Esophagus muscularis mucosa (tissue), 4 donors: ENCODE measurements around the gene PSMD12. TPM values are rescaled to one million over a fixed set of nuclear protein-coding genes. Genes with fewer than 3 reads are reported as not detected.

Experiments used
- DNase-seq: peaks from one replicate; pipeline ENCODE4 v3.0.0-alpha.2; 2017; ENCODE audit errors: extremely low spot score
- H3K27ac ChIP-seq, 4 donors: fragments of 200-600 bp; sonication (generic); replicated peaks in 1 of 4; 1 replicate in 3 of 4; 2 replicates in 1 of 4; pipeline ENCODE4 v1.5.1; 2016 to 2019; ENCODE audit warnings: mild to moderate bottlenecking in 1 of 4
- H3K27me3 ChIP-seq, 4 donors: fragments of 200-600 bp; sonication (generic); one replicate each; pipeline versions ENCODE4 v1.5.1 to v1.6.0; 2016 to 2019
- H3K36me3 ChIP-seq, 4 donors: fragments of 200-600 bp; sonication (generic); one replicate each; pipeline ENCODE4 v1.5.1; 2016 to 2019
- H3K4me1 ChIP-seq, 4 donors: fragments of 200-600 bp; sonication (generic); one replicate each; pipeline ENCODE4 v1.5.1; 2016 to 2019
- H3K4me3 ChIP-seq, 4 donors: fragments of 200-600 bp; sonication (generic); 1 replicate in 2 of 4; 2 replicates in 2 of 4; pipeline ENCODE4 v1.5.1; 2016 to 2019; ENCODE audit warnings: mild to moderate bottlenecking in 4 of 4, moderate library complexity in 1 of 4
- H3K9me3 ChIP-seq, 4 donors: fragments of 200-600 bp; sonication (generic); 1 replicate in 3 of 4; 2 replicates in 1 of 4; pipeline ENCODE4 v1.5.1; 2016 to 2019
- EP300 ChIP-seq: sonication (generic); formaldehyde crosslinking; IDR thresholded peaks from one replicate; pipeline ENCODE4 v1.6.1; 2017; ENCODE audit warnings: antibody characterized with exemption
- POLR2A ChIP-seq: fragments of 450-650 bp; IDR thresholded peaks from one replicate; pipeline ENCODE4 v1.6.1; 2017; ENCODE audit warnings: antibody characterized with exemption, moderate library complexity, mild to moderate bottlenecking, low read depth
- POLR2AphosphoS5 ChIP-seq, 2 donors: sonication (generic); formaldehyde crosslinking; IDR thresholded peaks; one replicate each; pipeline ENCODE4 v1.6.1; 2017; ENCODE audit warnings: antibody characterized with exemption in 2 of 2
- WGBS: methylation state at CpG from one replicate; pipeline ENCODE4 v1.1.5; 2018; 5-methylcytosine and 5-hydroxymethylcytosine counted together
- intact Hi-C: fragments of 100-400 bp; cut with DNase I; formaldehyde crosslinking; loops from one replicate; pipeline ENCODE4 v1.15.1; 2023
- total RNA-seq, 4 donors: library from RNA; depleted of rRNA; stranded (reverse); fragments of >200 nt; gene quantifications; one replicate each; pipeline versions ENCODE4 v1.1.0 to v1.2.1, GENCODE V29; 2016
- TF ChIP-seq, protein P1 (sequence below), 3 experiments: fragments of 200-600 bp in 2 of 3; fragments of 450-650 bp in 1 of 3; sonication (generic) in 2 of 3; IDR thresholded peaks; one replicate each; pipeline ENCODE4 v1.5.1; 2017 to 2019; ENCODE audit warnings: antibody characterized with exemption in 3 of 3, mild to moderate bottlenecking in 2 of 3, moderate library complexity in 1 of 3

The PSMD12 gene
- total RNA-seq, 4 donors from 2014 or later: 28.4 to 37.8 (median 30.0) TPM

DNA sequence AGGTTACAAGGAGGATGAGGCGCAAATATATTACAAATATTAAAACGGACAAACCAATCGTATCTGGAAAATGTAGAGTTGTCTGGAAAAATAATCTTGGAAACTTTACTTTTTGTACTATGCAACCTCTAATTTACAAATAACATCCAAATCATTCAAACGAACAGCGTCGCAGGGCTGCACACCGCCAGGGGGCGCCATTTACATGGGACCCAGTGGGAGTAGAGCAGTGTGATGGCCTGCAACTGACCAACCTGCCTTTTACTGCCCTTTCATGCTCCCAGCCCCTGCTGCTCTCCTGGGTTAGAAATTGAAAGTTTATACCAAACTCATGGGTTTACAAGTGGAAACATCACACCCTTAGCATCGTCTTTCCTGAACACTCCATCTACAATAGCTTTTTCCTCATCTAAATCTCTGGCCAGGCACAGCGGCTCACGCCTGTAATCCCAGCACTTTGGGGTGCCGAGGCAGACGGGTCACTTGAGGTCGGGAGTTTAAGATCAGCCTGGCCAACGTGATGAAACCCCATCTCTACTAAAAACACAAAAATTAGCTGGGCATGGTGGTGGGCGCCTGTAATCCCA is 20.7 kb upstream of the PSMD12 start:
- intact Hi-C loops: loop anchor here (10.0 kb wide), 1 partner anchor 218 kb away; no protein-coding TSS in a partner anchor
- no peak for DNase-seq

DNA sequence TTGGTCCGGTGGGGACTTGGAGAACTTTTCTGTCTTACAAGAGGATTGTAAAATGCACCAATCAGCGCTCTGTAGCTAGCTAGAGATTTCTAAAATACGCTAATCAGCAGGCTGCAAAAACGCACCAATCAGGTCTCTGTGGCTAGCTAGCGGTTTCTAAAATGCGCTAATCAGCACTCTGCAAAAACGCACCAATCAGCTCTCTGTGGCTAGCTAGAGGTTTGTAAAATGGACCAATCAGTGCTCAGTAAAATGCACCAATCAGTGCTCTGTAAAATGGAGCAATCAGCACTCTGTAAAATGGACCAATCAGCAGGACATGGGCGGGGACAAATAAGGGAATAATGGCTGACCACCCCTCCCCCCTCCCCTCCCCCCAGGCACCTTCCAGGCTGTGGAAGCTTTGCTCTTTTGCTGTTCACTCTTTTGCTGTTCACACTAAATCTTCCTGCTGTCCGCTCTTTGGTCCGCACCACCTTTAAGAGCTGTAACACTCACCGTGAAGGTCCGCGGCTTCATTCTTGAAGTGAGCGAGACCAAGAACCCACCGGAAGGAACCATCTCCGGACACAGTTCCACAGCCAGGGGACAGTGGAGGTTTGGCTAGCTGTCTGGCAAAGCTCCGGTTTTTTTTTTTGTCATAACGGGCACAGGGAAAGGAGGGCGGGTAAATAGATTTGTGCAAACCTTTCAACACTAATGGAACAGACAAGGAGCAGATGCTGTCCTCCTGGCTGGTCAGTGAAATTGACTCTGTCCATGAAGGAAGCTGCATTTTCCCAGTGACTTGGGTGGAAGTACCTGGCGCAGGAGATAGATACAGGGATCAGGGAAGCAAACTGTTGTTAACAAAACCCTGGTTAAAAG is 19.0 kb upstream of the PSMD12 start:
- no peak overlapping the region for H3K4me3 ChIP-seq
- intact Hi-C loops: loop anchor here (10.0 kb wide), 1 partner anchor 219 kb away; no protein-coding TSS in a partner anchor
- H3K36me3 ChIP-seq: peaks cover 0 to 4% (median 0%) of the 10 kb centered on the region in 4 donors
- DNase-seq: no peak
- 95% methylated on average over 20 of the region's 20 CpGs for WGBS
- no peaks in the 10 kb centered on the region for H3K9me3 ChIP-seq
- TF ChIP-seq POLR2A (no peak), EP300 (no peak), POLR2AphosphoS5 (IDR thresholded peaks at IDR 0.05) (no peak)
- TF ChIP-seq, protein P1, sequence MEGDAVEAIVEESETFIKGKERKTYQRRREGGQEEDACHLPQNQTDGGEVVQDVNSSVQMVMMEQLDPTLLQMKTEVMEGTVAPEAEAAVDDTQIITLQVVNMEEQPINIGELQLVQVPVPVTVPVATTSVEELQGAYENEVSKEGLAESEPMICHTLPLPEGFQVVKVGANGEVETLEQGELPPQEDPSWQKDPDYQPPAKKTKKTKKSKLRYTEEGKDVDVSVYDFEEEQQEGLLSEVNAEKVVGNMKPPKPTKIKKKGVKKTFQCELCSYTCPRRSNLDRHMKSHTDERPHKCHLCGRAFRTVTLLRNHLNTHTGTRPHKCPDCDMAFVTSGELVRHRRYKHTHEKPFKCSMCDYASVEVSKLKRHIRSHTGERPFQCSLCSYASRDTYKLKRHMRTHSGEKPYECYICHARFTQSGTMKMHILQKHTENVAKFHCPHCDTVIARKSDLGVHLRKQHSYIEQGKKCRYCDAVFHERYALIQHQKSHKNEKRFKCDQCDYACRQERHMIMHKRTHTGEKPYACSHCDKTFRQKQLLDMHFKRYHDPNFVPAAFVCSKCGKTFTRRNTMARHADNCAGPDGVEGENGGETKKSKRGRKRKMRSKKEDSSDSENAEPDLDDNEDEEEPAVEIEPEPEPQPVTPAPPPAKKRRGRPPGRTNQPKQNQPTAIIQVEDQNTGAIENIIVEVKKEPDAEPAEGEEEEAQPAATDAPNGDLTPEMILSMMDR (IDR thresholded peaks at IDR 0.05): no peak
- H3K4me1 ChIP-seq: peaks cover 13 to 32% (median 29%) of the 10 kb centered on the region in 4 donors
- H3K27ac ChIP-seq: no peak overlapping the region
- H3K27me3 ChIP-seq: no peaks in the 10 kb centered on the region

More for the DNA sequence above, 20.7 kb upstream of the PSMD12 start:
- no peaks in the 10 kb centered on the region for H3K9me3 ChIP-seq
- H3K4me1 ChIP-seq: peaks cover 24 to 45% (median 31%) of the 10 kb centered on the region in 4 donors
- H3K27ac ChIP-seq: no peak overlapping the region
- no peaks in the 10 kb centered on the region for H3K27me3 ChIP-seq
- WGBS: 74% methylated on average over 16 of the region's 16 CpGs
- TF ChIP-seq, protein P1 (IDR thresholded peaks at IDR 0.05): peak; percentile 52 to 69 (median 64)
- TF ChIP-seq POLR2A (no peak), POLR2AphosphoS5 (IDR thresholded peaks at IDR 0.05) (peak in 1 of 2 donors; percentile 25)
- H3K36me3 ChIP-seq: peaks cover 0 to 4% (median 0%) of the 10 kb centered on the region in 4 donors
- no peak overlapping the region for H3K4me3 ChIP-seq

DNA sequence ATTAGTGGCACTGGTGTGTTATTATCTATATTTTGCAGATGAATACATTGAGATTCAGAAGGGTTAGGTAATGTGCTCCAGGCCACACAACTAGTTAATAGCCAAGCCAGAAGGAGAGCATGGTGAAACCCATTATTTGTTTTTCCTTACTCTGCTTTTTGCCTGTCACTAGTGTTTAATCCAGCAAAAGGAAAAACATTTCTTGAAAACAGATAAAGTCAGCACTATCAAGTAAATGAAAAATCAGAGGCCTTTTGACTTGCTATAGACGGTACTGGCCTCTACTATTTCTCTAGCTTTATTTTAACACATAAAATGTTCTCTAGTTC is 15.5 kb upstream of the PSMD12 start:
- Histone ChIP-seq H3K9me3 (no peaks in the 10 kb centered on the region), H3K36me3 (peaks cover 0 to 4% (median 0%) of the 10 kb centered on the region in 4 donors), H3K27me3 (no peaks in the 10 kb centered on the region), H3K4me3 (no peak overlapping the region), H3K27ac (no peak overlapping the region), H3K4me1 (peaks cover 10 to 24% (median 20%) of the 10 kb centered on the region in 4 donors)
- intact Hi-C loops: loop anchor here (10.0 kb wide), 1 partner anchor 223 kb away; no protein-coding TSS in a partner anchor
- WGBS: 79% methylated on average over 1 of the region's 1 CpG
- TF ChIP-seq, protein P1 (IDR thresholded peaks at IDR 0.05): no peak
- TF ChIP-seq POLR2AphosphoS5 (IDR thresholded peaks at IDR 0.05) (no peak), EP300 (no peak), POLR2A (no peak)
- no peak for DNase-seq

DNA sequence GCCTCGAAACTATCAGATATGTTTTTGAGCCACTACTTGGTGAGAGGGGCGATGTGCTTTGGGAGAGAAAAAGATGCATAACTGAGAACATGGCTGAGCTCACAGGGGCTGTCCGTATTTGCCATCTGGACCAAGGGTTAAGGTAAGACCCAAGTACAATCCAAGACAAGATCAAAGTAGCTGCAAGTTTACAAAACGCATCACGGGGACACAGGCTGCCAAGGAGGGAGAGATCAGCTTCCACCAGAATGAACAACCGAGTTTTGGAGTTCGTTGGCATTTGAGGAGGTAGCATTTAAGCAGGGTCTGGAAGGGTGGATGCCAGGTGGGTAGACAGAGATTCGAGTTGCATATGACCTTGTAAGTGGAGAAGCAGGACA is 12.9 kb upstream of the PSMD12 start:
- DNase-seq: no peak
- intact Hi-C loops: loop anchor here (2.0 kb wide), 1 partner anchor 96 kb away; no protein-coding TSS in a partner anchor
- 66% methylated on average over 8 of the region's 8 CpGs for WGBS
- Histone ChIP-seq H3K36me3 (peaks cover 0 to 4% (median 0%) of the 10 kb centered on the region in 4 donors), H3K9me3 (no peaks in the 10 kb centered on the region), H3K4me1 (peaks cover 18 to 49% (median 44%) of the 10 kb centered on the region in 4 donors), H3K27ac (peak overlapping the region; percentile 91 to 96 (median 95)), H3K4me3 (peak overlapping the region; percentile 81 to 93 (median 90)), H3K27me3 (no peaks in the 10 kb centered on the region)
- TF ChIP-seq, protein P1 (IDR thresholded peaks at IDR 0.05): no peak
- TF ChIP-seq POLR2AphosphoS5 (IDR thresholded peaks at IDR 0.05) (no peak), EP300 (no peak), POLR2A (no peak)
